Mesodermal cell (in vitro differentiated cells): ENCODE data around the gene JMJD8.
A peak's percentile ranks its signal among the peaks of the same experiment; 100 is the strongest.

Experiments
- H3K27ac ChIP-seq: 2 replicates; pipeline ENCODE4 v1.7.0; 2013; ENCODE audit warnings: mild to moderate bottlenecking, low read depth, low read length, moderate library complexity; ENCODE audit not compliant: severe bottlenecking
- H3K36me3 ChIP-seq: 2 replicates; pipeline ENCODE4 v1.7.1; 2013; ENCODE audit warnings: mild to moderate bottlenecking, low read length, moderate library complexity; ENCODE audit not compliant: control insufficient read depth, insufficient read depth
- H3K4me1 ChIP-seq: one replicate; pipeline ENCODE4 v1.7.1; 2013; ENCODE audit warnings: mild to moderate bottlenecking, low read length; ENCODE audit not compliant: insufficient read depth, control insufficient read depth, poor library complexity, severe bottlenecking
- H3K4me3 ChIP-seq: 2 replicates; pipeline ENCODE4 v1.7.0; 2013; ENCODE audit warnings: low read length, control low read depth, mild to moderate bottlenecking; ENCODE audit not compliant: insufficient read depth, poor library complexity, severe bottlenecking; ENCODE audit errors: extremely low read depth
- H3K9me3 ChIP-seq: 2 replicates; pipeline ENCODE4 v1.7.1; 2013; ENCODE audit warnings: mild to moderate bottlenecking, low read length, moderate library complexity; ENCODE audit not compliant: control insufficient read depth
- WGBS, 2 experiments: methylation state at CpG; one replicate each; pipeline ENCODE4 v1.1.5; 2013; ENCODE audit warnings: missing lambda C conversion rate in 2 of 2; ENCODE audit not compliant: insufficient coverage in 2 of 2; 5-methylcytosine and 5-hydroxymethylcytosine counted together

Gene JMJD8

DNA sequence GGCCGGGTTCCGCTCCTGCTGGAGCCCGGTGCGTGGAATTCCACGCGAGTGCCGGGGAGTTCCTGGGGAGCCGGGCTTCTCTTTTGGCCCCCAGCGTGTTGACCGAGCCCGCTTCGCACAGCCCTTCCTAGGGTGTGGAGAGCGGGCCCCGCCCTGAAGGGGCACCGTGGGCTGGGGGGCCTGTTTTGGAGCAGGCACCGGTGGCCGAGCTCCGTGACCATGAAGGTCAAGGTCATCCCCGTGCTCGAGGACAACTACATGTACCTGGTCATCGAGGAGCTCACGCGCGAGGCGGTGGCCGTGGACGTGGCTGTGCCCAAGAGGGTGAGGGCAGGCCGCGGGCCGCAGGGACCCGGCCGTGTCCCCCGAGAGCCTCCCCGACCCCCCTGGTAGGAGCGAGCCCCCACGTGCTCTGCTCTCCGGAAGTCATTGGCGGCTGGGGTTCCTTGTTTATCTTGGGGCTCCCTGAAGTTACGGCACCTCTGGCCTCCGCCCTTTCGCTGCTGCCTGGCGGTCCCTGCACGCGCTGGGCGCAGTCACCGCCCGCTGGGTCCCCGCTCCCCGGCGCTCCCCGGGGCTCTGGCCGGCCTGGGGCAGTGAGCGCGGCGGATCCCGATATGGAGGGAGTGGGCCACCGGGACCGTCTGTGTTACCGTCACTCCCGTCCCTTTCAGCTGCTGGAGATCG, 43.3 kb upstream of the JMJD8 start:
- Histone ChIP-seq H3K36me3 (peaks cover 15% of the 10 kb centered on the region), H3K4me3 (peak overlapping the region; percentile 58), H3K9me3 (no peaks in the 10 kb centered on the region), H3K4me1 (peaks cover 4% of the 10 kb centered on the region), H3K27ac (no peak overlapping the region)
- WGBS, 2 experiments = 3% methylated on average over 47 to 58 of the region's 61 CpGs

DNA sequence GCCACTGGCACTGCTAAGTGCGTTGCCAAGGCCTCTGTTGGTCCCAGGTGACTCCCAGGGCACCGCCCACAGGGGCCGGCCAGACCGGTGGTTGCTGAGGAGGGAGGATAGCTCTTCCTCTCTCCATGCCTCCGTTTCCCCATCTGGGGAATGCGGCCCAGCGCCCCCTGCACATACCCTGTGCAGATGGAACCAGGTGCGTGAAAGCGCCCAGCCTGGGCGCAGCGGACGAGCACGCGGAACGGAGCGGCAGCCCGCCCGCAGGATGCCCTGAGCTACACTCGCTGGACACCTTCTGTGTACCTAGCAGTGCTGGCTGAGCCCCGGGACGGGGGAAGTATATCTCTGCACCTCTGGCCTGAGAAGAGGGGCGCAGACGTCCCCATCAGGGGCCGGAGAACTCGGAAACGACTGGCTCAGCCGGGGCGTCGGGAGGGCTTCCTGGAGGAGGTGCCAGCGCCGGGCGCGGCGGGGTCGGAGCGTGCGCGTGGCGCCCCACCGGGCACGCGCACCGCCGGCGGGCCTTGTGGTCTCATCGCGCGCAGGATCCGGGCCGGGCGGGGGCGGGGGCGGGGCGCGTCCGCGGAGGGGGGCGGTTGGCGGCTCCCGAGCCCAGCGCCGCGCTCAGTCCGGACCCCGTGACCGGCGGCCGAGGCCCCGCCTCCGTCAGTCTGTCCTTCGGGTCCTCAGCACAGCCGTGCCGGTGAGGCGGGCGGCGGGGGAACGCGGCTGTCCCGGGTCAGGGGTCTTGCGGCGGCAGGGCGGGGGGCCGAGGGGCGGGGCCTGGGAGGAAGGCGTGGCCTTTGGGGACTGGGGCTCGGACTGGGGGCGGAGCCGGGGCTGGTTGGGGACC, 42.5 kb upstream of the JMJD8 start, which contains the start of the genes CCDC78 and HAGHL:
TSS of gene CCDC78 (minus strand) at position 6 of the 853 bp plus-strand sequence. CDS start 76 bp downstream, outside the sequence.
TSS of gene HAGHL (plus strand) at position 669 of the 853 bp plus-strand sequence. CDS start 404 bp downstream, outside the sequence.
- Histone ChIP-seq H3K27ac (no peak within 1 kb of the TSS), H3K4me1 (peaks cover 4% of the 10 kb centered on the region)
- WGBS, 2 experiments = 3 to 4% methylated on average over 62 to 76 of the region's 88 CpGs

DNA sequence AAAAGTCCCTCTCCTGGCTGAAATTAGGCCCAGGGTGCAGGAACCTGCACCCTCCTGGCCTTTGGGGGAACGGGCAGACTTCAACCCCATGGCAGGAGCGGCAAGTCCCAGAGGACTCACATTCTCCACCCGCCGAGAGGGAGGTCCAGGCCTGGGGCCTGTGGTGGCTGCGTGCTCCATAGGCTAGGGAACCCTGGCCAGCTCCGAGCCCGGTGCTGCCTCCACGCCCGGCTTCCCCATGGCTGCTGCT, 42.0 kb upstream of the JMJD8 start:
- 41 to 50% methylated on average over 7 to 9 of the region's 9 CpGs for WGBS, 2 experiments
- Histone ChIP-seq H3K9me3 (no peaks in the 10 kb centered on the region), H3K27ac (no peak overlapping the region)

More for the DNA sequence above, 42.5 kb upstream of the JMJD8 start, which contains the start of the genes CCDC78 and HAGHL:
- Histone ChIP-seq H3K9me3 (no peaks in the 10 kb centered on the region), H3K4me3 (peak within 1 kb of the TSS; percentile 58), H3K36me3 (peaks cover 14% of the 10 kb centered on the region)

DNA sequence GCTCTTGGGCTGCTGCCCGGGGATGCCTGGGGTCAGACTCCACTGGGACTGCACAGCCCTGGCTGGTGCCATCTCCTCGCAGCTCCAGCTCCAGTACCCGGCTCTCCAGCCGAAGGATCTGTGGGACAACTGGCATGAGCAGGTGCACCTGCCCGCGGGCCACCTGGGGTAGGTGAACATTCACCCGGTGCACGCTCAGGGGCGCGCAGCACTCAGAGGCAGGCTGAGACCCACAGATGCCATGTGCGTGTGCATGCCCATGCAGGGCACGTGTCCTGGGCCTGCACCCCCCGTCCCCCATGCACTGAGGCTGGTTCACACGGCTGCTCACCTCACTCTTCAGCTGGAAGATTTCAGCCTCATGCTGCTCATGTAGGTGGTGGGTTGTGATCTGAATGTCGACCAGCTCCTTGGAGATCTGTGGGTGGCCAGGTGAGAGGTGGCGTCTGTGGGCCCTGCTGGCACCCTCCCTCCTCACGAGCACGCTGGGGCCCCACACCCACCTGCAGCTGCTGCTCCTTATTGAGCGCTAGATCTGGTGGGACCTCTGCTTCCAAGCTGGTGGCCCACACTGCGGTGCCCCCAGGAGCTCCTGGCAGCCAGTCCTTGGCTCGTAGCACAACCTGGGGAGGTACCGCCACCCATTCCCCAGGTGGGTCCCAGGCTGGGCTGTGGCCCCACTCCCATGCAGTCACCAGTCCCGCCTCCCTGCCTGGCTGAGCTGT, 41.5 kb upstream of the JMJD8 start:
- no peaks in the 10 kb centered on the region for H3K9me3 ChIP-seq
- WGBS, 2 experiments = 91 to 95% methylated on average over 21 of the region's 23 CpGs
- peaks cover 4% of the 10 kb centered on the region for H3K36me3 ChIP-seq
- no peak overlapping the region for H3K27ac ChIP-seq
- no peak overlapping the region for H3K4me3 ChIP-seq
- H3K4me1 ChIP-seq = peaks cover 4% of the 10 kb centered on the region

More for the DNA sequence above, 42.0 kb upstream of the JMJD8 start:
- Histone ChIP-seq H3K4me3 (no peak overlapping the region), H3K36me3 (peaks cover 9% of the 10 kb centered on the region), H3K4me1 (peaks cover 4% of the 10 kb centered on the region)

DNA sequence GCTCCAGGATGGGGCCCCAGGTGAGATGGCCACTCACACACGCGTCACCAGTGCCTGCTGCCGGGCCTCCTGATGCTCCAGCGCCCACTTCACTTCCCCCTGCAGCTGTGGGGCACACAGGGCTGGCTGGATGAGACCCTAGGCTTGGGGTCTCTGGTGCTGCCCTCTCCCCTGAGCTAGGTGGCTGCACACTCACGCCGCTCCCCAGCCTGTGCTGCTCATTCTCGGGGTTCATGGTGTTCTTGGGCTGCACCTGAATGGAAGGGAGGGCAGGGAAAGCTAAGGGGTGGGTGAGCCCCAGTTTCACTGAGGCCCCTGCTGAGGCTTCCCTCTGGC, 40.9 kb upstream of the JMJD8 start:
- Histone ChIP-seq H3K4me3 (no peak overlapping the region), H3K36me3 (peaks cover 3% of the 10 kb centered on the region), H3K9me3 (no peaks in the 10 kb centered on the region), H3K27ac (no peak overlapping the region), H3K4me1 (peaks cover 8% of the 10 kb centered on the region)
- 92 to 96% methylated on average over 6 to 7 of the region's 7 CpGs for WGBS, 2 experiments

DNA sequence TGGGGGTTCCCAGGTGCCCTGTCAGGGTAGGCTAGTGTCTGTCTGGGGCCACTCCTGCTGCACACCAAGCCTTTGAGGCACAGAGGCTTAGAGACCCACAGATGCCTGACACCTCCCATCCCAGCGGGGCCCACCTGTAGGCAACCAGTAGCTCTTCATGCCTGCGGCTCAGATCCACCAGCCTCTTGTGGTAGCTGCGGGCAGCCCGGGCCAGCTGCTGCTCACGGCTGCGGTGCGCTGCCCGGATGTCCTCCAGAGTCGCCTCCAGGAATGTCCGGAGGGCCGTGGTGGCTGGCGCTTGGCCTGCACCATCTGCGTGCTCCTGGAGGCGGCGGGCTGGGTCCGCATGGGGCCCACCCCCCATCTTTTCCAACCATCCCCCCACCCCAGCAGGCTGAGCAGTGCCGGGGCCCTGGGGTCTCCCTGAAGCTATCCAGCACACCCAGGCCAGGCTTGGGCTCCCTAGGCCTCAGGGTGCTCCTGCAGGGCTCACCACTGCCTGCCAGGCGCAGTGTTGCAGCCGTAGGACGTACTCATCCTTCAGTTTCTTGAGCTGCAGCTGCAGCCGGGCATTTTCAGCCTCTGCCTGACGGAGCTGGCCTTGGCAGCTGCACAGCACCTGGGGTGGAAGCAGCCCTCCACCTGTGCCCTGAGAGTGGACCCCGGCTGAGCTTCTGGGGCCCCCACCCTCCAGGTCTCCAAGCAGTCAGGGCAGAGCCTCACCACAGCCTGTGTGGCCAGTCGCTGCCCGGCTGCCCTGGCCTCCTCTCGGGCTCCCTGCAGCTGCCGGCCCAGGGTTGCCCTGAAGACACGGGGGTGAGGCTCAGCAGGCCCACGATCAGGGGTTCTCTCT, 40.3 kb upstream of the JMJD8 start:
- 88 to 89% methylated on average over 22 of the region's 29 CpGs for WGBS, 2 experiments
- H3K36me3 ChIP-seq = peaks cover 3% of the 10 kb centered on the region
- H3K4me3 ChIP-seq = no peak overlapping the region
- no peaks in the 10 kb centered on the region for H3K9me3 ChIP-seq
- no peak overlapping the region for H3K27ac ChIP-seq
- H3K4me1 ChIP-seq = peaks cover 11% of the 10 kb centered on the region

DNA sequence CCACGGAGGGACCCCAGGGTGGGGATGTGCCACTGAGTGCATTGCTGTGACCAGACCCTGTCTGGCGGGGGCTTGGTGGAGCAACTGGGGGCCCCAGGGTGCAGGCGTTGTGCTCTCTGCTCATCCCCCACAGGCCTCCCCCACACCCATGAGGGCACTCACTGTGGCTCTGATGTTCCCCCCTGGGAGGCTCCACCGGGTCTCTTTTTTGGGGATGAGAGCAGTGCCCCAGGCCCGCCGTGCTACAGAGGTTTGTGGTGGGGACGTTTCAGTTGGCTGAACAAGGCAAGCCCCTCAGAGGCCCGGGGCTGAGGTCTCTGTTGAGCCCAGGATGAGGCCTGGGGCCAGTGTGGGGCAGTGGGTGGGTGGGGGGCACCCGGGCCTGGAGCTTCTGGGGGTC, 39.6 kb upstream of the JMJD8 start:
- Histone ChIP-seq H3K36me3 (peaks cover 3% of the 10 kb centered on the region), H3K27ac (no peak overlapping the region), H3K4me3 (no peak overlapping the region), H3K4me1 (peaks cover 11% of the 10 kb centered on the region), H3K9me3 (no peaks in the 10 kb centered on the region)
- 89 to 94% methylated on average over 7 to 8 of the region's 9 CpGs for WGBS, 2 experiments

DNA sequence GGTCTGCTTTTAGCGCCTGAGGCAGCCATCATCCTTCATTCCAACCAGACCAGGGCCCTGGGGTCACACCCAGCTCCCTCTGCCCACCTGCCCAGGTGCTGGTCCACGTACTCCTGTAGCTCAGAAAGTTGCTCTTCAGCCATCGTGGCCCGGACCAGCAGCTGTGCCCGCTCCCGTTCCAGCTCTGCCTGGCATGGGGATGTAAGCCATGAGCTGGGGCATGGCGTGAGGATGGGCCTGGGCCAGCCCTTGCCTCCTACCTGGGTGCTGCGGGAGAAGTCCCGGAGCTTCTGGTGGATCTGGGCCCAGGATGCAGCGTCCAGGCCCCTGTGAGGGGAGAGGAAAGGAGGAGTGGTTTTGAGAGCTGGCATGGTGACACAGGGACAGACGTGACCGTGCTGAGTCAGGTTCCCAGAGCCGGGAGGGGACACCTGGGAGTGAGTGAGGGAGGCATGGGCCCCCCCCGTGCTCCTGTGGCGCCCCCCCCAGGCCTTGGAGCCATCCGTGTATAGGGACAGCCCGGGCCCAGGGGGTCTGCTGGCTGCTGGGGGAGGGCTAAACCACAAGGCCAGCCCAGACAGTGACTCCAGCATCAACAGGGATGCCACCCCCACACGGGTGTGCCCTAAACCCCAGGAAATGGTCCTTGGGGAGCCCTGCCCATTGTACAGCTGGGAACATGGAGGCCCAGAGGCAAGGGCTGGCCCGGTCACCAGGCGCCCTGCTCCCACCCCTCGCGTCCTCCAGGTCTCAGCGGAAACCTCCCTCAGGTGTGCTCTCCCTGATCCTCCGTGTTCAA, 38.9 kb upstream of the JMJD8 start:
- H3K4me1 ChIP-seq = peaks cover 11% of the 10 kb centered on the region
- no peaks in the 10 kb centered on the region for H3K9me3 ChIP-seq
- no peak overlapping the region for H3K27ac ChIP-seq
- H3K4me3 ChIP-seq = no peak overlapping the region
- H3K36me3 ChIP-seq = peaks cover 3% of the 10 kb centered on the region
- WGBS, 2 experiments = 93 to 94% methylated on average over 19 to 21 of the region's 24 CpGs

DNA sequence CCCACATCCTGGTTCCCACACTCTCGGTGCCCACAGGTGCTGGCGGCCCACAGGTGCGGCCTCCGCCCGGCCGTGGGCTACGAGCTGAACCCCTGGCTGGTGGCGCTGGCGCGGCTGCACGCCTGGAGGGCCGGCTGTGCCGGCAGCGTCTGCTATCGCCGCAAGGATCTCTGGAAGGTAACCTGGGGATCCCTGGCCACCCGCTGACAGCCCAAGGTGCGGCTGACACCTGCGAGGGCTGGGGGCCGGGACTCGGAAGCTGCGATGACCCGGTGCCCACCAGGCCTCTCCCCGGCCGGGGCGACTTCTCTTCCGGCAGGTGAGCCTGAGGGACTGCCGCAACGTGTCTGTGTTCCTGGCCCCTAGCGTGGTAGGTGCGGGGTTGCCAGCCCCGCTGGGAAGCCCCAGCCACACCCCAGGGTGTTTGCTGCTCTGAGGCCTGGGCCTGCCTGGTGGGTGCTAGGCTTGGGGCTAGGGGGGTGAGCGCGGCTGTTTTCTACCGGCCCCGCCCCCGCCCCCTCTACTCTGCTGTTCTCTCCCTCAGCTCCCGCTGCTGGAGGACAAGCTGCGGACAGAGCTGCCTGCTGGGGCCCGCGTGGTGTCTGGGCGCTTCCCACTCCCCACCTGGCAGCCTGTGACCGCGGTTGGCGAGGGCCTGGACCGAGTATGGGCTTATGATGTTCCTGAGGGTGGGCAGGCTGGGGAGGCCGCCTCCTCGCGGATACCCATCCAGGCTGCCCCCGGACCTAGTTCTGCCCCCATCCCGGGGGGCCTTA, 37.8 kb upstream of the JMJD8 start:
- peak overlapping the region; percentile 67 for H3K4me3 ChIP-seq
- 93 to 94% methylated on average over 47 to 50 of the region's 51 CpGs for WGBS, 2 experiments
- H3K27ac ChIP-seq = no peak overlapping the region
- H3K4me1 ChIP-seq = peaks cover 9% of the 10 kb centered on the region
- no peaks in the 10 kb centered on the region for H3K9me3 ChIP-seq
- peaks cover 7% of the 10 kb centered on the region for H3K36me3 ChIP-seq
